Stimulated activated CD8-positive, alpha-beta memory T cell treated with anti-CD3 and anti-CD28 coated beads, Interleukin-15, amount 100 ng/mL, for 4 hours (primary cell): ENCODE data around the gene ASIC3.

ENCODE experiments used
- DNase-seq, 2 donors: peaks; one replicate each; pipeline ENCODE4 v3.0.0-alpha.2; 2020; ENCODE audit warnings: low read depth in 2 of 2

ASIC3 gene

GRCh38 chr7:151070574-151070960 lies 22.2 kb downstream of the ASIC3 start:
- DNase-seq, result no peak

GRCh38 chr7:151071032-151071866 lies 22.9 kb downstream of the ASIC3 start:
- DNase-seq, result no peak

- no peak for DNase-seq
Observed at GRCh38 chr7:151073990-151074389, 25.7 kb downstream of the ASIC3 start.

- DNase-seq, result no peak
Observed at GRCh38 chr7:151074817-151075661, 26.7 kb downstream of the ASIC3 start.

GRCh38 chr7:151075662-151075971 lies 27.3 kb downstream of the ASIC3 start:
- no peak for DNase-seq

- no peak for DNase-seq
Observed at GRCh38 chr7:151075978-151076426, 27.7 kb downstream of the ASIC3 start.

- no peak for DNase-seq
Observed at GRCh38 chr7:151076863-151077704, 28.8 kb downstream of the ASIC3 start.

GRCh38 chr7:151077705-151078232 lies 29.4 kb downstream of the ASIC3 start:
- no peak for DNase-seq

- no peak for DNase-seq
Observed at GRCh38 chr7:151078233-151079040, 30.1 kb downstream of the ASIC3 start.

GRCh38 chr7:151079199-151079910 lies 31.0 kb downstream of the ASIC3 start:
- DNase-seq, result no peak

- no peak for DNase-seq
Observed at GRCh38 chr7:151080067-151080521, 31.8 kb downstream of the ASIC3 start.

GRCh38 chr7:151080522-151081169 lies 32.3 kb downstream of the ASIC3 start, which contains the start of gene FASTK:
FASTK (minus strand) TSS chr7:151080809; CDS start chr7:151080766, 43 bp downstream.
- peak; percentile 75 to 77 for DNase-seq

GRCh38 chr7:151081170-151082101 lies 33.1 kb downstream of the ASIC3 start:
- DNase-seq, result no peak

- DNase-seq, result no peak
Observed at GRCh38 chr7:151082141-151083070, 34.1 kb downstream of the ASIC3 start.

- DNase-seq, result peak; percentile 73 to 75
Observed at GRCh38 chr7:151083071-151083823, 34.9 kb downstream of the ASIC3 start, which contains the start of gene TMUB1. TMUB1 (minus strand) TSS chr7:151083493; CDS start chr7:151082563, 930 bp downstream.

- no peak for DNase-seq
Observed at GRCh38 chr7:151083824-151084160, 35.5 kb downstream of the ASIC3 start.

- DNase-seq, result no peak
Observed at GRCh38 chr7:151085329-151085690, 37.0 kb downstream of the ASIC3 start.
